Keratinocyte (primary cell): ENCODE measurements around the gene MBLAC1.

ENCODE experiments used
- CTCF ChIP-seq, 3 experiments: IDR thresholded peaks in 1 of 3; conservative IDR thresholded peaks in 1 of 3; optimal IDR thresholded peaks in 1 of 3; 2 replicates in 2 of 3; 3 replicates in 1 of 3; pipeline versions ENCODE3 to v1.5.1; 2011; ENCODE audit warnings: low read length in 3 of 3, mild to moderate bottlenecking in 3 of 3, moderate library complexity in 2 of 3, control low read depth in 1 of 3, inconsistent platforms in 1 of 3; ENCODE audit not compliant: insufficient read depth in 2 of 3; ENCODE audit errors: extremely low read depth in 1 of 3
- EZH2 ChIP-seq: IDR thresholded peaks from one replicate; pipeline ENCODE4 v1.6.1; 2012; ENCODE audit warnings: inconsistent platforms, mild to moderate bottlenecking, low read length, moderate library complexity

- no peak for TF ChIP-seq CTCF (optimal IDR thresholded peaks at IDR 0.05 in 1 of 3, IDR thresholded peaks at IDR 0.05 in 1 of 3, conservative IDR thresholded peaks at IDR 0.05 in 1 of 3; ENCODE audit: extremely low read depth in 1 of 3, insufficient read depth in 2 of 3, low read length in 3 of 3)
- no peak for TF ChIP-seq EZH2
Measured at GRCh38 chr7:100107125-100107737, 19.5 kb upstream of the MBLAC1 start.
